ENCODE data around the gene FOXO1.

FOXO1 gene

DNA sequence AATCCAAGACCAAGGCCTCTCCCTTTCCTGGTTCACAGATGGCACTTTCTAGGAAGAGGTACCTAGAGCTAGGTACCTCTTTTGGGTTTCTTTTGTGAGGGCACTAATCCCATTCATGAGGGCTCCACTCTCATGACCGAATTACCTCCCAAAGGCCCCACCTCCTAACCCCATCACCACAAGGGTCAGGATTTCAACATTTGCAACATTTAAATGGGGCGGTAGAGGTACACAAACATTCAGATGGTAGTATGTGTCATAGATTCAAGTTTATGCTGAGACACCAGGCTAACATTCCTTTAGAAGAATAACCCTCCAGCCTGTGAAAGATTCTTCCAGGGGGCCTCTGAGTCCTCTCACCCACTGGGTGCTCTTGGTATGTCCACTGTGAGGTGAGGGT, 116.3 kb downstream of the FOXO1 start:
- Mint-ChIP-seq H3K4me1 (ENCODE audit: low read depth) (peaks cover 53% of the 10 kb centered on the region), H3K27ac (no peak overlapping the region), H3K4me3 (no peak overlapping the region), H3K36me3 (ENCODE audit: low read depth) (peaks cover 12% of the 10 kb centered on the region), H3K27me3 (no peaks in the 10 kb centered on the region), H3K9me3 (no peaks in the 10 kb centered on the region)

DNA sequence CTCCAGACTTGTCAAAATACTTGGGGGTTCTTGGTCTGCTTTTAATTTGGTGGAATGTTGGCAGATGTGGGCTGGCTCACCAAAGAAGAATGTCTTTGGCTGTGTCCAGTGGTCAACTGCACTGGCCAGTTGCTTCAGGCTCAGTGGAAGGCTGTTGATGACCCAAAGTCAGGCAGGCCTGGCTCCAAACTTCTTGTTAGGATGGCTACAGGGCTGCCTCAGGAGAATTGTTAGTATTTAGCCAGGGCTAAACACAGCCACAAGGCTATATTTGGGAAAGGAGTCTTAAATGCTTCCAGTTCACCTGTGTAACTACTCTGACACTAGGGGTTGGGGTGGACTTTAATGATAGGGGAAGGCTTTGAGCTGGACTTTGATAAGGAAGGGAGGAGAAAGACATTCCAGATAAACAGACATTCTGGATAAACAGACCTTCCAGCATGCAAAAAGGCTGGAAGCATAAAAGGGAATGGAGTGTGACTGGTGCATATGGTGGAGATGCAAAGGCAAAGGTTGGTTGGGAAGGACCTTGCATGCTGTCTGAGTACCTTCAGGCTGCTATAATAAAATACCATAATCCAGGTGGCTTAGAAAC, 116.8 kb downstream of the FOXO1 start:
- H3K27ac Mint-ChIP-seq = no peak overlapping the region
- peaks cover 50% of the 10 kb centered on the region for H3K4me1 Mint-ChIP-seq (ENCODE audit: low read depth)
- no peaks in the 10 kb centered on the region for H3K27me3 Mint-ChIP-seq
- H3K9me3 Mint-ChIP-seq = no peaks in the 10 kb centered on the region
- peaks cover 8% of the 10 kb centered on the region for H3K36me3 Mint-ChIP-seq (ENCODE audit: low read depth)
- no peak overlapping the region for H3K4me3 Mint-ChIP-seq

DNA sequence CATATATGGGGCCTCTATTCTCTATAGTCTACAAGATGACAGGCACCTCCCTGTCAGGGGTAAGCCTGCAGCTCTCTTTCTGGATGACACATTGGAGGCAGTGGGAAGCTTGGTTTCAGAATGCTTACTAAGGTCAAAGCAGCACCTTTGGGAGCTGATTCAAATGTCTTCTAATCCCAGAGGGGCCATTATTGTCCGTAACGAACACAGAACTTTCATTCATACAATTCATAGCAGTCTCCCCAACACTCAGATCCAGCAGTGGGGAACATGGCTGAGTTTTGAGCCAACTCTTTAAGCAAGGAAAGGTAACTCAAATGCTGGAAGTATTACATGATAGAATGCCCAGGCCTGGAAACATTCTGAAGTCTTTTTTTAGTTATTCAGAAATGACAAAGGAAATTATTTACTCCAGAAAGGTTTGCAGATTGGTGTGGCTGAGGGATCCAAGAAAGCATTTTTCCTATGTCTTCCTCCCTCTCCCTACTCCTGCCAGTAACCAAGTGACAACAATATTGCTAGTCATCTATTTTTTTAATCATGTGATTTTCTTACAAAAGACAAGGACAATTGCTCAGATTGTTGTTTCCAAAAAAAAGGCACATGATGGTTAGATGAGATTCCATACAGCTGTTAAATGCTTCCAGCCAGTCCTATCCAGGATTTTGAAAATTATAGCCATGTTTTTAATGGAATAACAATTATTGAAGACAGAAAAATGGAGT, 118.7 kb downstream of the FOXO1 start:
- no peaks in the 10 kb centered on the region for H3K36me3 Mint-ChIP-seq (ENCODE audit: low read depth)
- H3K4me1 Mint-ChIP-seq (ENCODE audit: low read depth) = peaks cover 35% of the 10 kb centered on the region
- no peaks in the 10 kb centered on the region for H3K9me3 Mint-ChIP-seq
- H3K27ac Mint-ChIP-seq = no peak overlapping the region
- H3K4me3 Mint-ChIP-seq = no peak overlapping the region
- no peaks in the 10 kb centered on the region for H3K27me3 Mint-ChIP-seq

GRCh38 chr13:40546047-40546446, 120.4 kb downstream of the FOXO1 start:
- Mint-ChIP-seq H3K4me3 (no peak overlapping the region), H3K27ac (no peak overlapping the region), H3K4me1 (ENCODE audit: low read depth) (peaks cover 19% of the 10 kb centered on the region), H3K36me3 (ENCODE audit: low read depth) (no peaks in the 10 kb centered on the region), H3K27me3 (no peaks in the 10 kb centered on the region), H3K9me3 (no peaks in the 10 kb centered on the region)

GRCh38 chr13:40540328-40541044, 126.0 kb downstream of the FOXO1 start:
- H3K4me1 Mint-ChIP-seq (ENCODE audit: low read depth) = peaks cover 22% of the 10 kb centered on the region
- no peaks in the 10 kb centered on the region for H3K9me3 Mint-ChIP-seq
- no peaks in the 10 kb centered on the region for H3K36me3 Mint-ChIP-seq (ENCODE audit: low read depth)
- H3K27ac Mint-ChIP-seq = no peak overlapping the region
- H3K27me3 Mint-ChIP-seq = no peaks in the 10 kb centered on the region
- H3K4me3 Mint-ChIP-seq = no peak overlapping the region

GRCh38 chr13:40539576-40540327, 126.7 kb downstream of the FOXO1 start:
- H3K9me3 Mint-ChIP-seq = no peaks in the 10 kb centered on the region
- H3K4me3 Mint-ChIP-seq = no peak overlapping the region
- peaks cover 22% of the 10 kb centered on the region for H3K4me1 Mint-ChIP-seq (ENCODE audit: low read depth)
- H3K27me3 Mint-ChIP-seq = no peaks in the 10 kb centered on the region
- H3K36me3 Mint-ChIP-seq (ENCODE audit: low read depth) = no peaks in the 10 kb centered on the region
- H3K27ac Mint-ChIP-seq = no peak overlapping the region

DNA sequence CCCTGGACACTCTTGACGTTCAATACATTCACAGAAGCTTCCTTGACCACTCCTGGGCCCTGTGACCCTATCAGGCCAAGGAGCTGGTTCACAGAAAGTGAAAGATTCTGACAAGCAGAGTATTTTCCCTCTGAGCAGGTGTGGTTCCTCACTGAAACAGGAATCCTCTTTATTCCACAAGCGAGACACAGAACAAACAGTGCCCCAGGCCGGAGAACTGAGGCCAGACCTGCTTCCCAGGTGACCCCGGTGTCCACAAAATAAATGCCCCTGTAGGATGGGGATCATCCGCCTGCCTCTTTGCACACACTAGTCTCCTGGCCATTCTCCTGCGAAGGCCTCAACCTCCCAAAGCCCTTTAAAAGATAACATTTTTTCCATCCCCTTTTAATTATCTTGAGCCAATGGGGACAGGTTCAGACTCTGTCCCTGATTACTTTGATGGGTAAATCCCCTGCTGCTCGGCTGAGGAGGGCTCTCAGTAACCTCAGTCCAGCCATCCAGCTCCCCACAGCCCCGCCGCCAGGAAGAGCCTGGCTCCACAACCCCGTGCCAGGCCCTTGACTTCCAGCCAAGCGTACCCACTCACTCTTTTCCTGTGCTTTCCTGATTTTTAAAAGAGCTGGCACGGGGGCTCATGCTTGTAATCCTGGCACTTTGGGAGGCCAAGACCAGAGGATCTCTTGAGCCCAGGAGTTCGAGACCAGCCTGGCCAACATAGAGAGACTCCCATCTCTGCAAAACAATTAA, 129.1 kb downstream of the FOXO1 start:
- Mint-ChIP-seq H3K9me3 (no peaks in the 10 kb centered on the region), H3K27ac (no peak overlapping the region), H3K4me1 (ENCODE audit: low read depth) (peaks cover 22% of the 10 kb centered on the region), H3K36me3 (ENCODE audit: low read depth) (no peaks in the 10 kb centered on the region), H3K4me3 (no peak overlapping the region), H3K27me3 (no peaks in the 10 kb centered on the region)

- Mint-ChIP-seq H3K27ac (no peak overlapping the region), H3K4me1 (ENCODE audit: low read depth) (peaks cover 24% of the 10 kb centered on the region), H3K36me3 (ENCODE audit: low read depth) (no peaks in the 10 kb centered on the region), H3K4me3 (no peak overlapping the region), H3K27me3 (no peaks in the 10 kb centered on the region), H3K9me3 (no peaks in the 10 kb centered on the region)
Measured at GRCh38 chr13:40536443-40537113, 129.9 kb downstream of the FOXO1 start.

GRCh38 chr13:40535345-40535836, 131.1 kb downstream of the FOXO1 start:
- Mint-ChIP-seq H3K36me3 (ENCODE audit: low read depth) (no peaks in the 10 kb centered on the region), H3K9me3 (no peaks in the 10 kb centered on the region), H3K27me3 (no peaks in the 10 kb centered on the region), H3K27ac (peak overlapping the region; percentile 8), H3K4me3 (no peak overlapping the region), H3K4me1 (ENCODE audit: low read depth) (peaks cover 30% of the 10 kb centered on the region)

- Mint-ChIP-seq H3K27ac (no peak overlapping the region), H3K4me3 (no peak overlapping the region), H3K27me3 (no peaks in the 10 kb centered on the region), H3K9me3 (no peaks in the 10 kb centered on the region), H3K4me1 (ENCODE audit: low read depth) (peaks cover 30% of the 10 kb centered on the region), H3K36me3 (ENCODE audit: low read depth) (no peaks in the 10 kb centered on the region)
Measured at GRCh38 chr13:40534456-40534855, 132.0 kb downstream of the FOXO1 start.

GRCh38 chr13:40533072-40533471, 133.4 kb downstream of the FOXO1 start:
- no peaks in the 10 kb centered on the region for H3K27me3 Mint-ChIP-seq
- H3K9me3 Mint-ChIP-seq = peaks cover 6% of the 10 kb centered on the region
- H3K4me3 Mint-ChIP-seq = no peak overlapping the region
- peaks cover 31% of the 10 kb centered on the region for H3K4me1 Mint-ChIP-seq (ENCODE audit: low read depth)
- no peak overlapping the region for H3K27ac Mint-ChIP-seq
- H3K36me3 Mint-ChIP-seq (ENCODE audit: low read depth) = peaks cover under 1% of the 10 kb centered on the region

- Mint-ChIP-seq H3K4me1 (ENCODE audit: low read depth) (peaks cover 22% of the 10 kb centered on the region), H3K27ac (peak overlapping the region; percentile 70), H3K27me3 (no peaks in the 10 kb centered on the region), H3K9me3 (peaks cover 12% of the 10 kb centered on the region), H3K36me3 (ENCODE audit: low read depth) (peaks cover 6% of the 10 kb centered on the region), H3K4me3 (no peak overlapping the region)
Measured at GRCh38 chr13:40530961-40531360, 135.5 kb downstream of the FOXO1 start.

GRCh38 chr13:40528881-40529280, 137.6 kb downstream of the FOXO1 start:
- Mint-ChIP-seq H3K4me1 (ENCODE audit: low read depth) (peaks cover 35% of the 10 kb centered on the region), H3K4me3 (no peak overlapping the region), H3K9me3 (peaks cover 12% of the 10 kb centered on the region), H3K27ac (no peak overlapping the region), H3K27me3 (no peaks in the 10 kb centered on the region), H3K36me3 (ENCODE audit: low read depth) (peaks cover 6% of the 10 kb centered on the region)

- Mint-ChIP-seq H3K4me1 (ENCODE audit: low read depth) (peaks cover 35% of the 10 kb centered on the region), H3K9me3 (peaks cover 12% of the 10 kb centered on the region), H3K4me3 (no peak overlapping the region), H3K27me3 (no peaks in the 10 kb centered on the region), H3K27ac (no peak overlapping the region), H3K36me3 (ENCODE audit: low read depth) (peaks cover 6% of the 10 kb centered on the region)
Measured at GRCh38 chr13:40527914-40528313, 138.5 kb downstream of the FOXO1 start.
